Gastroesophageal sphincter (tissue), 3 donors: ENCODE data around the gene RAMACL.

Experiments
- POLR2A ChIP-seq, 2 donors: fragments of 450-650 bp; IDR thresholded peaks; one replicate each; pipeline ENCODE4 v1.6.1; 2017; ENCODE audit warnings: antibody characterized with exemption in 2 of 2, mild to moderate bottlenecking in 2 of 2, moderate library complexity in 1 of 2
- TF ChIP-seq, protein P1 (sequence below), 4 experiments: fragments of 200-600 bp in 2 of 4; fragments of 450-650 bp in 2 of 4; sonication (generic) in 1 of 4; IDR thresholded peaks; one replicate each; pipeline ENCODE4 v1.5.1; 2017 to 2019; ENCODE audit warnings: antibody characterized with exemption in 4 of 4, mild to moderate bottlenecking in 2 of 4, moderate library complexity in 2 of 4

DNA sequence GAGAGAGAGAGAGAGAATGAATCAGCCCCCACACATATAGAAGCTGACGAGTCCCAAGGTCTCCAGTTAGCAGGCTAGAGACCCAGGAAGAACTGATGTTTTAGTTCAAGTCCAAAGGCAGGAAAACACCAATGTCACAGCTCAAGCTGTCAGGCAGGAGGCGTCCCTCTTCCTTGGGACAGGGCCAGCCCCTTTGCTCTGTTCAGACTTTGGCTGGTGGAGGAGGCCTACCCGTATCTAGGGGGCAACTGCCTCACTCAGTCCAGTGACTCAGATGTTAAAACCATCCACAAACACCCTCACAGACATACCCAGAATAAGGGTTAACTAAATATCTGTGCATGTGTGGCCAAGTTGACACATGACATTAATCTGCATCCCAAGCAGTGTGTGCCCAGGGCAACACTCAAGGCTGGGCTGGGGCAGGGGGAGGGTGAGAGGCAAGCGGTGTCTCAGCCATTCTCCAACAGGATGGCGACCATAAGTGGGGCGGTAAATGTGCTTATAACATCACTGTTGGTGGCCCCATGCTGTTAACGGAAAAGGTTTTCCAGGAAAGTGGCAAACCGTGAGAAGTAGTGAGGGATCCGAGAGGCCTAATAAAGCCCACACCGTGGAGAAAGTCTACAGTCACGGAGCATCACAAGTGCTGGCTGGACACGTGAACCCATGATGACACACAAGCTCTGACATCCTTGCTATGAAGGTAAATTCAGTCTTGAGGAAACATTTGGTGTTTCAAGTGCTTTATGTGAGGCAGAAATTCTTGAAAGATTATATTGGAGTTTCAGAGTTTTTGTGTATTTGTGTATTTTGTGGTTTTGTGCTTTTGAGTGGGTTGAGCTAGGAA, 28.1 kb downstream of the RAMACL start:
- no peak for TF ChIP-seq POLR2A (IDR thresholded peaks at IDR 0.05)
- TF ChIP-seq, protein P1, sequence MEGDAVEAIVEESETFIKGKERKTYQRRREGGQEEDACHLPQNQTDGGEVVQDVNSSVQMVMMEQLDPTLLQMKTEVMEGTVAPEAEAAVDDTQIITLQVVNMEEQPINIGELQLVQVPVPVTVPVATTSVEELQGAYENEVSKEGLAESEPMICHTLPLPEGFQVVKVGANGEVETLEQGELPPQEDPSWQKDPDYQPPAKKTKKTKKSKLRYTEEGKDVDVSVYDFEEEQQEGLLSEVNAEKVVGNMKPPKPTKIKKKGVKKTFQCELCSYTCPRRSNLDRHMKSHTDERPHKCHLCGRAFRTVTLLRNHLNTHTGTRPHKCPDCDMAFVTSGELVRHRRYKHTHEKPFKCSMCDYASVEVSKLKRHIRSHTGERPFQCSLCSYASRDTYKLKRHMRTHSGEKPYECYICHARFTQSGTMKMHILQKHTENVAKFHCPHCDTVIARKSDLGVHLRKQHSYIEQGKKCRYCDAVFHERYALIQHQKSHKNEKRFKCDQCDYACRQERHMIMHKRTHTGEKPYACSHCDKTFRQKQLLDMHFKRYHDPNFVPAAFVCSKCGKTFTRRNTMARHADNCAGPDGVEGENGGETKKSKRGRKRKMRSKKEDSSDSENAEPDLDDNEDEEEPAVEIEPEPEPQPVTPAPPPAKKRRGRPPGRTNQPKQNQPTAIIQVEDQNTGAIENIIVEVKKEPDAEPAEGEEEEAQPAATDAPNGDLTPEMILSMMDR (IDR thresholded peaks at IDR 0.05), result no peak
